Measurements from ENCODE around the gene CD40. TPM values are rescaled to one million over a fixed set of nuclear protein-coding genes. Genes with fewer than 3 reads are reported as not detected.

CD40 gene
- total and polyA plus RNA-seq, 2 of the 4 experiments (the other 2 are of a cell fraction) = 0.36 to 0.92 TPM

- H3K4me1 ChIP-seq (ENCODE audit: control insufficient read depth, insufficient read depth, low read length) = no peaks in the 10 kb centered on the region
- ATAC-seq (ENCODE audit: low read depth) (no peak), DNase-seq (no peak)
- CTCF ChIA-PET = no interaction called here
- no peaks in the 10 kb centered on the region for H3K9me1 ChIP-seq (ENCODE audit: insufficient read depth, low read length)
- no peaks in the 10 kb centered on the region for H4K20me1 ChIP-seq (ENCODE audit: insufficient read depth, low read length)
- H4K8ac ChIP-seq (ENCODE audit: low read depth in 2 of 2, low read length in 2 of 2) = no peak overlapping the region
- in situ Hi-C loops (cut with MboI; ENCODE audit: low sequenced_read_pairs) = no loop called here
- H4K5ac ChIP-seq (ENCODE audit: low read depth, low read length) = no peak overlapping the region
- no peak overlapping the region for H3K14ac ChIP-seq (replicated peaks; ENCODE audit: low read depth, low read length)
- TF ChIP-seq CEBPB (IDR thresholded peaks at IDR 0.05; ENCODE audit: low read depth, low read length) (no peak), MXI1 (IDR thresholded peaks at IDR 0.05; ENCODE audit: borderline replicate concordance, low read depth, low read length) (no peak), ELK1 (IDR thresholded peaks at IDR 0.05; ENCODE audit: borderline replicate concordance, low read depth, low read length) (no peak), MAZ (IDR thresholded peaks at IDR 0.05; ENCODE audit: borderline replicate concordance, low read depth, low read length) (no peak), RCOR1 (IDR thresholded peaks at IDR 0.05; ENCODE audit: insufficient replicate concordance, low read length) (no peak), CTCF (conservative IDR thresholded peaks at IDR 0.05; ENCODE audit: low read depth, low read length) (no peak), SMC3 (IDR thresholded peaks at IDR 0.05; ENCODE audit: low read depth, low read length) (no peak), CHD1 (IDR thresholded peaks at IDR 0.05; ENCODE audit: low read depth, low read length) (no peak)
- POLR2A ChIA-PET (ENCODE audit: unreplicated experiment) = interaction anchor here (0.6 kb wide), 1 partner anchor 98 kb away, joined by 3 read pairs; no protein-coding TSS in a partner anchor
- H3K9me3 ChIP-seq (ENCODE audit: control insufficient read depth, insufficient read depth, low read length) = no peaks in the 10 kb centered on the region
- H2BK15ac ChIP-seq (ENCODE audit: low read depth, low read length) = no peak overlapping the region
- H3K36me3 ChIP-seq (ENCODE audit: control insufficient read depth, insufficient read depth, low read length) = no peaks in the 10 kb centered on the region
- no TSS peak for BruUV-seq (replicated peaks)
- no peak overlapping the region for H2BK120ac ChIP-seq (ENCODE audit: low read depth, low read length)
- peaks cover 45% of the 10 kb centered on the region for H3K27me3 ChIP-seq (ENCODE audit: control insufficient read depth, insufficient read depth, low read length)
- no peak overlapping the region for H3K56ac ChIP-seq (ENCODE audit: extremely low read depth, insufficient read depth, low read length)
- H4K91ac ChIP-seq (ENCODE audit: insufficient read depth, low read depth, low read length) = no peak overlapping the region
- no peak overlapping the region for H3K4me3 ChIP-seq (ENCODE audit: insufficient read depth, low read depth, low read length)
- H2AK9ac ChIP-seq (replicated peaks; ENCODE audit: low read depth, low read length, poor library complexity) = no peak overlapping the region
- no peak overlapping the region for H2BK20ac ChIP-seq (ENCODE audit: low read depth, low read length)
- no peak overlapping the region for H3K9ac ChIP-seq (ENCODE audit: low read depth, low read length)
- no peak overlapping the region for H2BK5ac ChIP-seq (ENCODE audit: low read depth, low read length, poor library complexity, severe bottlenecking)
- no peak overlapping the region for H3K23ac ChIP-seq (ENCODE audit: low read depth, low read length)
- no peak overlapping the region for H2AFZ ChIP-seq (replicated peaks; ENCODE audit: low read length, poor library complexity)
- dilution Hi-C loops (cut with HindIII; ENCODE audit: low sequenced_read_pairs, unreplicated experiment) = no loop called here
- H3K79me1 ChIP-seq (ENCODE audit: low read depth in 1 of 2, low read length in 2 of 2) = no peaks in the 10 kb centered on the region
- no peak overlapping the region for H3K18ac ChIP-seq (ENCODE audit: low read depth, low read length)
- intact Hi-C loops (cut with micrococcal nuclease) = loop anchor here (2.0 to 5.0 kb wide), 2 partner anchors 193 to 351 kb away; no protein-coding TSS in a partner anchor
- no peak overlapping the region for H3K4me2 ChIP-seq (ENCODE audit: low read depth, low read length)
- 52% methylated on average over 3 of the region's 11 CpGs; no CpG with 5 or more reads in 1 of the 2 experiments for WGBS, 2 experiments (ENCODE audit: extremely low coverage in 2 of 2, insufficient read length in 1 of 2)
- no peak overlapping the region for H2AK5ac ChIP-seq (ENCODE audit: low read depth, low read length)
- H3K27ac ChIP-seq (ENCODE audit: insufficient read depth, low read length) = no peak overlapping the region
- no peak overlapping the region for H3K4ac ChIP-seq (ENCODE audit: low read depth, low read length)
Observed at GRCh38 chr20:46133886-46134654, 16.0 kb downstream of the CD40 start.

Measured in IMR-90 (cell line).